GM18507 (cell line): ENCODE results near the gene PRKCH.

Experiments
- DNase-seq: peaks from one replicate; pipeline ENCODE4 v3.0.0; 2011; ENCODE audit warnings: low read depth; ENCODE audit not compliant: insufficient read length; ENCODE audit errors: extremely low spot score
- FAIRE-seq: peaks from 2 replicates; lab custom pipeline; 2011; peaks lifted over from hg19 to GRCh38; lab: Jason Lieb, UNC

Gene PRKCH

DNA sequence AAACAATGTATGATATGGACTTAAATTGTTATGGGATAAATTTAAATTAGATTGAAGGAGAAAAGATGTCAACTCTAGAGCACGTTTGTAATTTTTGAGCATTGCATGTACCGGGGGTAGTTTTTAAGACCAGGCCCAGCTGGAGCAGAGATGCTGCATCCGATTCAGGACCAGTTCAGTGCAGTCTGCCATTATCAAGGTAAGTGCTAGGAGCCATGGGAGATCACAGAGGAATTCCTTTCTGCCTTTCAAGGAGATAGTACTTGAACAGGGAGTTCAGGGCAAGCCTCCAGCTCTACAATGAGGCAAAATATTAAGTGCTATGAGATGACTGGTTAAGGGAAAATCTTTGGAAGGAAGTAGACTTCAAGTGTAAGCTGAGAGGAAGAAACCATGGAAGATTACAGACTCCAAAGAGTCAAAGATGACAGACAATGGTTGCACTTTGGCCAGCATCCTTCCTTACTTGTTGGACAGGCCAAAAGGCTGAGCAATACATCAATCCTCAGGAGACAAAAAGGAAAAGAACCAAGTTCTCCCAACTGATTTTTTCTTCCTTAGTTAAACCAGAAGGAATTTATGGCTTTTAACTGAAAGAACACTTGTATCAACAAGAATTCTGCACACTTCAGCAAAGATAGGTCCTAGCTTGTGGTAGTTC is 260.7 kb downstream of the PRKCH start:
- FAIRE-seq (no peak), DNase-seq (no peak)

DNA sequence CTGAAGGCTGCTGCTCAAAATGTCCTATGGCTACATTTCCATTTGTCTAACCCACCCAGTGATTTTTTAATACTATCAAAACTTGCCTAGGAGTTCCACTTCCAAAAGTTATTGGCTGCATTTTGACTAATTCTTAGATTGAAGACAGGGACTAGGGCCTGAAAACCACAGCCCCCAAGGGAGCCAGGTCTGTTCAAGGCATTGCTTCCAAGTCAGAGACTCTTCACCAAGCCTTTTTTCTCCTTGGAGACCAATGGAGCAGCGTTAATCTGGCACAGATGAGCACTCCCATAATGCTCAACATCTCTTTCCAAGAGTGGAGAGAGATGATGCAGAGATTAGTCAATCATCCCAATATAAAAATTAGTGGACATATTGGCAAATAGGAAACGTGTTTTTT is 261.4 kb downstream of the PRKCH start:
- FAIRE-seq (no peak), DNase-seq (no peak)

DNA sequence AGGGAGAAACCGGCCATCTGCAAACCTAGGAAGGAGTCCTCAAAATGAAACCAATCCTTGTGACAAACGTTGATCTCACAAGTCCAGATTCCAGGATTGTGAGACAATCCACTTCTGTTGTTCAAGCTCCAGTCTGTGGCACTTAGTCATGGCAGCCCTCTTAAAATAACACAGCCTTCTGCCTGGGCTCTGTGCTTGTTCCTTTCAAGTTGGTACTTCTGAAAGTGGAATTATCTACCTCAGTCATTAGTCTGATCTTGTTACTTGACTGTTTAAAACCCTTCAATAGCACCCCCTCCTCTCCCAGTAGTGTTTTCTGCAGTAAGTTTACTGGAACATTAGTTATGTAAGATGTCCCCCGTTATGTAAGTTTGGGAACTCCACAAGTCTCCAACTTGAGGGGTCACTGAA is 263.0 kb downstream of the PRKCH start:
- no peak for FAIRE-seq
- no peak for DNase-seq

DNA sequence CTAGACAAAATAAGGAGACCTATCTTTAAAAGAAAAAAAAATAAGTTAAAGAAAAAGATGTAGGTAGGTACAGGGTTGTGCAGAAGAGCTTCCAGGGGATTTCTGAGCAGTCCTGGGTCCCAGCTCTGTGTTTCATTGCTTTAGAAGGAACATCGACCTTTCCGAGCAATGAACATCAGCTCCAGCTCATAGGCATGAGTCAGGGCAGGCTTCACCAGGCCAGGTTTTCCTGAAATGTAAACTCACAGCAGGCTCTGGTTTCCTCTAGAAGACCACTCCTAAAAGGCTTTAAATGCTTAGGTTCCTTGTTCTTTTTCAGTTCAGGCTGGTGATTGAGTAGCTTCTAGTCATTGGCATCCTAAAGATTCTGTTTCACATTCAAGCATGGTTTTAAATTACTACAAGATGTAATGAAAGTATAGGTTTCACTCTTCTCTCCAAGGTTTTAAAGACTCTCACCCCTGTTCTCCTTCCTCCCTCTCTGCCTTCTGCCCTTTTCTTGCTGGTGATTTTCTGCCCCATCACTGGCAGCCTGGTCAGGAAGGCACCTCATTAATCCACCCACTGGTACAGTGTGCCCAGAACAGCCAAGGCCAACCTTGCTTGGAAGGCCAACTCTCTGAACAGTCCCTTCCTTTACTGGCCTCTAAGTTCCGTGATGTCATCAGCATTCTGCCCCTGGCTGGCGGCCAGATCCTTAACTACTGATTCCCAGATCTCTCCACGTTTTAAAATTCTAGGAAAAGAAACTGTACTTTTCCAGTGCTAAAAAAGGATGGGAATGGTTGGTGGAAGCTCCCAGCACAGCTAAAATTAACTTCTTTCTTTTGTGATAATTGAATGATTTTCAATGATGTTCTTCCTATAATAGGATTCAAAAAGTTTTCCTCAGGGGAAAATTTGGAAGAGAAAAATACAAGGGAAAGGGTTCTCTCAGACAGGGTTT is 264.5 kb downstream of the PRKCH start:
- FAIRE-seq = no peak

DNA sequence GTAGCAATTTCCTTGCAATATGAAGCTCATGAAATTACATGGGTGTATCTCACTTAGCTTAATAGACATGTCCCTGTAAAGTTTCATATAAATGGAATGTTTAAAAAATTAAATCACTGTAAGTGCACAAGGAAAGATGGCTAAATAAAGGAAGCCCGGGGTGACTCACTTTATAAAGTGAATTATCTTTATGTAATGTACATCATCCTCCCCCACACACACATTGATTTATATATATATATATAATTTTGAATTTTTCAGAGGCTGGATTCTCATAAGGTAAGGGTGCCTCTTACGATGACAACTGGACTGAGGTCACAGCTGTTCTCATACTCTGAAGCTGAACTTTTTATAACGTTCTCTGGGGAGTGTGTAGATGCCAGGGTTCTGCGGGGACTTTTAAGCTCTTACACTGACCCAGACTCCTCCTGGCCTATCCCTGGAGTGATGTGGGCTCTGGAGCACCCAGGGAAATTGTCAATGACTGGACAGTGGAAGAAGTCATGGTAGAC is 265.2 kb downstream of the PRKCH start:
- FAIRE-seq (no peak), DNase-seq (no peak)

More for the DNA sequence above, 264.5 kb downstream of the PRKCH start:
- DNase-seq = no peak

DNA sequence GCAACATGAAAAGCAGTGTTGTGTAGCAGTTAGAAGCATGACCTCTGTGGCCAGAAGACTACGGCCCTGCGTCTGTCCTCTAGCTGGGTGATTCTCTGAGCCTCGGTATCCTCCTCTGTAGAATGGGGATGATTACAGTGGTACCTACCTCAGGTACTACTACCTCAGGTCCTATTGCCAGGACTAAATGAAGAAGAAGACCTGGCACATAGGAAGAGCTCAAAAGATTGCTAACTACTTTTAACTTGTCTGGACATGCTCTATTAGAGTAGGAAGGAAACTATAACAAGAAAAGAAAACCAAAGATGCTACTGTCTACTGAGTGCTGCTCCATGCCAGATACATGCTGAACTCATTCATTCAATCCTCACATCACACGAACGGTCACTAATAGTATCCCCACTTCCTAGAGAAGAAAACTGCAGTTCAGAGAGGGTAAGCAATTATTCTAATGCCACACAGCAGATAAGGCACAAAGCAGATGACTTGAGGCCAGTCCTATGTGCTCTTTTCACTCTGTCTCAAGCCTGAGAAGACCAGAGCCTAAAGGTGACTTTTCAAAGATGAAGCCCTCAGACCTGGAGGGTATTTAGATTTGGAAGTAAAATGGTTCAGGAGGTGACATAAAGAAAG is 265.8 kb downstream of the PRKCH start:
- FAIRE-seq (no peak), DNase-seq (no peak)

DNA sequence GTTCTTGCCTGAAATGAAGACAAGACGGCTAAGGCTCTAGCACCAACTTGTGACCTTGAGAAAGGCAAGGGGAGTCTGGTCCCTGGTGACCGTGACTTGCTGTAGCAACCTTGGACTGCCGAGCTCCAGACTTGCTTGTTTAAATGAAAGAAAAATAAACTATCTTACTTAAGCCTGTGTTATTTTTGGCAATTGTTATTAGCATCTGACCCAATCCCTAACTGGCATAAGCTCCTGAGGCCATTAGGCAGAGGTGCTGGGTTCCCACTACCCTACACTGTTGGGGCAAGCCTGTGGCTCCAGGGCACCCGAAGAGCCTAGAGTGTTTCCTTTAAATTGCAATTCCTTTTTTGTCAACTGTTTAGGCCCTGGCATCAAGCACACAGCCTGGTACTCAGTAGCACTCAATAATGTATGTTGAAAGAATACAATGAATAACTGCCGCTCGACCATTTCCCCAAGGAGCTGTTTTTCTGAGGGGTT is 267.1 kb downstream of the PRKCH start:
- no peak for DNase-seq
- no peak for FAIRE-seq

DNA sequence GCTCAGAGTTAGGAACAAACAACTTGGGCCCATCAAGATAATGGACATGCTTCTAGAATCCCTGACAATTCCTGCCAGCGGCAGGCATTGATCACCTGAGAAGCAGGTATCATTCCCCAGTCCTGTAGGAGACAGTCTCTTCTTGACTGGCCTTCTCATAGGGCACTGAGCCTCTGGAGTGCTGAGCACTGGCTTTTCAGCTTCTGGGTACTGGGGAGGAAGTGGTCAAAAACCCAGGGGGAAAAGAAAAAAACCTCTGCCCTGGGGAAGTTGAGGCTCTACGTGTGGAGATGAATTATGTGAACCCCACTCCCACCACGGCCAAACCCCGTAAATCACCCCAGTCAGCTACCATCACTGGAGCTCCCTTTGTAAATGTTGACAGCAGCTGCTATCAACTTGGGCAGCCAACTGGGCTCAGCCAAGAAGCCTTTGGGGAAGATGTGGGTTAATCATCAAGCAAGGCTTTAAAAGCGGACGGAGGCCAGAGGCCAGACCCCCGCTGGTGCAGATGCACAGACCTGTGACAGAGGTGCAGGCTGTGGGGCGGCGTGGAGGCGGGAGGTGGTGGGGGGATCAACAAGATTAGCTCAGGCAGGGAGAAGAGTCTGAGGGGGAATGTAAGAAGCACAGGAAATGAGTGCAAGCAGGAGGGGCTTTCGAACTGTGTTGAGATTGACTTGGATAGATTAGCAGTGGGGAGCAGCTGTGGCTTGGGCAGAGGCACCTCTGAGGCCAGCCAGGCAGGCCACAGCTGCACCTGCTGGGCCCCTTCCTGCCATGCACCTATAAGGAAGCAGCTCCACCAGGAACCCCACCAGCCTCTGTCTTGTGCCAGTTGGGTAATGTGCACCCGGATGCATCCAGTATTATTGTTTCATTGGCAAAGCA is 268.6 kb downstream of the PRKCH start:
- DNase-seq = no peak
- no peak for FAIRE-seq

DNA sequence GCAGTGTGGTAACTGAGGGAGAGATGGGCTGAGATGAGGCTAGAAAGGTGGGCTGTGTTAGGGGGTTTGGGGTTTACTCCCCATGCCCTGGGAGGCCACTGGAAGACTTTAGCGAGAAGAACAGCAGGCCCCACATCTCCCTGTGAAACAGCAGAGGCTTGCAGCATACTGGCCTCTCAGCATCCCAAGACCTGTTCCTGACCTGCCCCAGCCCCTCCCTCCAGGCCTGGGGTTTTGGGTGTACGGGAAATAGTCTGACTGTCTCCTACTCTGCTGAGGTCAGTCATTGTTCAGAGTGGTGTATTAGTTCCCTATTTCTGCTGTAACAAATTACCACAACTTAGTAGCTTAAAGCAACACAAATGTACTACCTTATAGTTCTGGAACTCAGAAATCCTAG is 270.5 kb downstream of the PRKCH start:
- no peak for DNase-seq
- no peak for FAIRE-seq

DNA sequence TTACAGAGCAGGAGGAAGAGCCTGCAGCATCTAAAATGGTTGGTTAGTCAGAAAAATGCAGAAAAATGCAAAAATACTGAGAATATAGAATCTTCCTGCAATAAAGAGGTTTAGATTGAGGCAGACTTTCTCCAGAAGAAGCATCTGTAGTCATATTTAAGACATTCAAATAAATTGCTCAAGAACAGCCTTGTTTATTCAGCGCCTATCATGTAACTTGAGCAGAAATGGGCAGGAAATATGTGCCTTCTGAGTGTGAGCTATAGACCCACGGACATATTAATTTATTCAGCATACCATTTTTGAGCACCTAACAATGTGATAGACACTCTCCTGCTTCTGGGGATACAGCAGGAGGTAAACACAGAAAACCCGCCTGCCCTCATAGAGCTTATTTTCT is 272.0 kb downstream of the PRKCH start:
- FAIRE-seq = no peak
- no peak for DNase-seq

DNA sequence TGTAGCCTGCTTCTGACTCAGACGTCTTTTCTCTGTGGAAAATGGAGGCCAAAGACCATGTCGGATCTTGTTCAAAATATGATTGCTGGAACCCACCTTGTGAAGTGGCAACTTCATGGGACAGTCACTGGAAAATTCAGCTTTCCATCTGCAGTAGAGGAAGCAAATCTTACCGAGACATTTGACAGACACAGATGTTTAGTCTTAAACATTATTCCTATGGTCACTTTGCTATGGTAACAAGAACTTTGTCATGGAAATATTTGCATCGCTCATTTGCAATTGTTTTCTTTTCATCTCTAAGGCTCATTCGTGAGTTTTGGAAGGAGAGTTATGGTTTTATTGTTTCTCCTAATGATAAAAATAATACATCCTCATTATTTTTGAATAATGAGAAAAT is 275.6 kb downstream of the PRKCH start:
- DNase-seq (no peak), FAIRE-seq (no peak)

DNA sequence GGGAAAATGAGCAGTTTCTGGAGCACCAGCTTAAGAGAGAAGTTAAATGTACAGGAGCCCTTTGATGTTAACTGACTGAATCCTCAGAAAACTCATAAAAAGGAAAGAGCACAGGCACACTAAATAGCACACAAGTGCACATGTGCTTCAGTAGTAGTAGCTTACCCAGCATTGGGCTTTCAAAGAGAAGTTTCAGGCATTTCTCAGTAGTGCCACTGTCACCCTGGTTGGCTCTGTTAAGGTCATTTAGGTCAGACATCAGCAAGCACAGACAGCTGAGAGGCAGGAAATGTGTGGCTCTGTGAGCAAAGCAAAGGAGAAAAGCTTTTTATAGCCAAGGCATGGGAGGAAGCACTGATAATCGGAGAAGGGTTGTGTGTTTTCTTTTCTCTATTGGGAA is 277.6 kb downstream of the PRKCH start:
- FAIRE-seq (peak; percentile 24), DNase-seq (no peak)

DNA sequence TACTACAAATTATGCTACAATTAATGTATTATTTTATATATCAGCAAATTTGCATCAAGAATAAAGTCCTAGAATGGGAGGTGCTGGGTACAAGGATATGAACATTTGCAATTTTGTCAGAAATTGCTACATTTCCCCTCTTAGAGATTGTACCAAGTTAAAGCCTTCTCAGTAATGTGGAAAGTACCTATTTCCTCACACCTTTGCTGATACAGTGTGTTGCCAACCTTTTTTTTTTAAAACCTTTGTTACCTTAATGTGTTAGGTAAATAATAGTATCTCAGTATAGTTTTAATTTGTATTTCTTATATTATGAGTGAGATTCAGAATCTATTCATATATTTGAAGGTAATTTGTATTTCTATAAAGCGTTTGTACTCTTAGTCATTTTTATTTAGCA is 278.6 kb downstream of the PRKCH start:
- FAIRE-seq = no peak
- DNase-seq = no peak
